ENCODE data around the gene VPS35L. TPM values are rescaled to one million over a fixed set of nuclear protein-coding genes. Genes with fewer than 3 reads are reported as not detected.

Gene VPS35L
- total and polyA plus RNA-seq, 2 of the 13 experiments (the other 11 are each of a cell fraction or from before 2014, with no cell fraction given) = 1.4 to 1.6 TPM

DNA sequence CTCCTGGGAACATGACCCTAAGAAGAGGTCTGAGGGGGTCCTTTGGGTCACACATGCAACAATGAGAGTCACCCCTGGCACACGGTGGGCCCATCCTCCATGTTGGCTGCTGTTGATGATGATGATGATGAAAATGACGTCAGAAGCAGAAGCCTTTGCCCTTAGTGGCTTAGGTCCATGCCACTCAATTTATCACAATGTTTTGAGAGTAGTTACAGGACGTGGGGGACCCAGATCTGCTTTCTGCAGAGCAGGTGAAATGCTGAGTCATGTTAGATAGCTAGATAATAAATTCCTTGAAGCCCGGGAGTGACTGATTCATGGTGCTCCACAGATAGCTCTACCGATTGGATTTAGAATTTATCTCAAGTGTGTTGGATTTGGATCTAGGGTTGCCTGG, 53.9 kb downstream of the VPS35L start (continued):
- TF ChIP-seq, protein P1, sequence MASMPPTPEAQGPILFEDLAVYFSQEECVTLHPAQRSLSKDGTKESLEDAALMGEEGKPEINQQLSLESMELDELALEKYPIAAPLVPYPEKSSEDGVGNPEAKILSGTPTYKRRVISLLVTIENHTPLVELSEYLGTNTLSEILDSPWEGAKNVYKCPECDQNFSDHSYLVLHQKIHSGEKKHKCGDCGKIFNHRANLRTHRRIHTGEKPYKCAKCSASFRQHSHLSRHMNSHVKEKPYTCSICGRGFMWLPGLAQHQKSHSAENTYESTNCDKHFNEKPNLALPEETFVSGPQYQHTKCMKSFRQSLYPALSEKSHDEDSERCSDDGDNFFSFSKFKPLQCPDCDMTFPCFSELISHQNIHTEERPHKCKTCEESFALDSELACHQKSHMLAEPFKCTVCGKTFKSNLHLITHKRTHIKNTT (CRISPR knock-in tag; IDR thresholded peaks at IDR 0.05) = no peak
- TF ChIP-seq ZNF678 (CRISPR knock-in tag; IDR thresholded peaks at IDR 0.05) (no peak), MAFF (IDR thresholded peaks at IDR 0.05; ENCODE audit: low read depth, low read length) (peak; percentile 56), ADNP (CRISPR knock-in tag; IDR thresholded peaks at IDR 0.05) (no peak), NBN (conservative IDR thresholded peaks at IDR 0.05) (no peak), POLR2AphosphoS5 (IDR thresholded peaks at IDR 0.05; ENCODE audit: low read depth, low read length) (no peak), ZSCAN29 (CRISPR knock-in tag; conservative IDR thresholded peaks at IDR 0.05) (no peak), CREB1 (IDR thresholded peaks at IDR 0.05) (peak; percentile 97), CREB1 (CRISPR knock-in tag; IDR thresholded peaks at IDR 0.05) (no peak), ATF7 (IDR thresholded peaks at IDR 0.05) (peak; percentile 92), ATF7 (CRISPR knock-in tag; IDR thresholded peaks at IDR 0.05) (no peak), KMT2B (CRISPR knock-in tag; IDR thresholded peaks at IDR 0.05) (no peak)

DNA sequence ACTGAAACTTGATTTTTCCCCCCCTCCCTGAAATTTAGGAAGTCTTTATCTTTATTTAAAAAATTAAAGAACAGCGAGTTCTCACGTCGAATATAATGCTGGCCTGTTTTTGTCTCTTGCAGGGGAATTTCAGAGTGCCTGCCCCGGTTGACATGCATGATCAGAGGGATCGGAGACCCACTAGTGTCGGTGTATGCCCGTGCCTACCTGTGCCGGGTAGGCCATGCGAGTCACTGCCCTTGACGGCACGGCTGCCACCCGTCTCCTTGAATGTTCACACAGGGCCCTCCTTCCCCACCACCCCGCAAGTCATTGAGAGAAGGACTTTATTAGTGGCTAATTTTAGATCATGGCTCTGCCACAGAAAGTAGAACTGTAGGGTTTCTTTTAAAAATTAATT, 54.7 kb downstream of the VPS35L start:
- H4K20me1 ChIP-seq (ENCODE audit: insufficient read depth, low read length) = no peaks in the 10 kb centered on the region
- H3K4me3 ChIP-seq (replicated peaks in 1 of 3; ENCODE audit: insufficient read depth in 1 of 3, low read depth in 2 of 3, low read length in 3 of 3) = no peak overlapping the region
- H3K79me2 ChIP-seq (ENCODE audit: insufficient read depth, low read length) = no peaks in the 10 kb centered on the region
- no peaks in the 10 kb centered on the region for H3K36me3 ChIP-seq (replicated peaks in 1 of 2; ENCODE audit: control insufficient read depth in 1 of 2, insufficient read depth in 2 of 2, low read length in 2 of 2)
- no TSS peak for BruUV-seq (replicated peaks)
- DNase-seq (ENCODE audit: low spot score) (no peak), ATAC-seq (no peak), FAIRE-seq (no peak)
- 87% methylated on average over 13 of the region's 13 CpGs for WGBS (ENCODE audit: low lambda C conversion rate)
- ChIA-PET POLR2A (no interaction called here), CTCF (ENCODE audit: low intra/inter-chr PET ratio, low total read pairs) (no interaction called here)
- no peak overlapping the region for H3K27ac ChIP-seq (ENCODE audit: extremely low read length, insufficient read depth, low read length)
- intact Hi-C loops (cut with micrococcal nuclease; ENCODE audit: unreplicated experiment) = no loop called here
- H2AFZ ChIP-seq (ENCODE audit: low read length) = no peak overlapping the region
- no peaks in the 10 kb centered on the region for H3K27me3 ChIP-seq (ENCODE audit: control insufficient read depth in 1 of 2, insufficient read depth in 2 of 2, low read length in 2 of 2)
- no peak overlapping the region for H3K9ac ChIP-seq (ENCODE audit: insufficient read depth, low read depth, low read length)
- H3K9me3 ChIP-seq (ENCODE audit: low read length) = no peaks in the 10 kb centered on the region
- H3K4me2 ChIP-seq (ENCODE audit: low read depth, low read length) = no peak overlapping the region
- H3K4me1 ChIP-seq (ENCODE audit: insufficient read depth, low read length) = no peaks in the 10 kb centered on the region
- TF ChIP-seq THYN1 (CRISPR knock-in tag; IDR thresholded peaks at IDR 0.05; ENCODE audit: borderline replicate concordance, low read depth) = no peak
- no peak for TF ChIP-seq ZNF605 (CRISPR knock-in tag; IDR thresholded peaks at IDR 0.05)
- in situ Hi-C loops (cut with HindIII; ENCODE audit: extremely low pct_ligation_motif_present, low pct_unique_long_range_greater_than_20kb) = no loop called here

All from HepG2 (cell line).